Thyroid gland (tissue), 4 donors: ENCODE measurements around the gene CD9. TPM values are rescaled to one million over a fixed set of nuclear protein-coding genes. Genes with fewer than 3 reads are reported as not detected.

Experiments
- DNase-seq, 2 donors: peaks; one replicate each; pipeline ENCODE4 v3.0.0-alpha.2; 2019
- H3K27ac ChIP-seq, 3 donors: fragments of 200-600 bp; sonication (generic); 1 replicate in 2 of 3; 2 replicates in 1 of 3; pipeline ENCODE4 v1.5.1; 2016 to 2019; ENCODE audit warnings: mild to moderate bottlenecking in 1 of 3, moderate library complexity in 1 of 3
- H3K27me3 ChIP-seq: fragments of 200-600 bp; sonication (generic); one replicate; pipeline ENCODE4 v1.5.1; 2019
- H3K36me3 ChIP-seq, 2 donors: fragments of 200-600 bp; sonication (generic); one replicate each; pipeline ENCODE4 v1.5.1; 2016 to 2019
- H3K4me1 ChIP-seq, 2 donors: fragments of 200-600 bp; sonication (generic); one replicate each; pipeline ENCODE4 v1.5.1; 2017 to 2019
- H3K4me3 ChIP-seq, 3 donors: fragments of 200-600 bp; sonication (generic); replicated peaks in 1 of 3; 1 replicate in 2 of 3; 2 replicates in 1 of 3; pipeline ENCODE4 v1.5.1; 2016; ENCODE audit warnings: mild to moderate bottlenecking in 1 of 3
- H3K9me3 ChIP-seq: fragments of 200-600 bp; sonication (generic); one replicate; pipeline ENCODE4 v1.5.1; 2017
- POLR2A ChIP-seq, 2 donors: fragments of 450-650 bp; IDR thresholded peaks; one replicate each; pipeline ENCODE4 v1.6.1; 2017; ENCODE audit warnings: antibody characterized with exemption in 2 of 2, mild to moderate bottlenecking in 2 of 2, moderate library complexity in 1 of 2
- WGBS, 2 donors: methylation state at CpG; one replicate each; pipeline ENCODE4 v1.1.5; 2017; 5-methylcytosine and 5-hydroxymethylcytosine counted together
- intact Hi-C: fragments of 100-400 bp; cut with DNase I; formaldehyde crosslinking; loops from one replicate; pipeline ENCODE4 v1.15.1; 2023
- total RNA-seq, 4 donors: library from RNA; depleted of rRNA; stranded (reverse); fragments of >200 nt; gene quantifications; one replicate each; pipeline ENCODE4 v1.2.3, GENCODE V29; 2016
- TF ChIP-seq, protein P1 (sequence below), 6 experiments: fragments of 200-600 bp in 3 of 6; fragments of 450-650 bp in 3 of 6; sonication (generic) in 3 of 6; IDR thresholded peaks; one replicate each; pipeline ENCODE4 v1.5.1; 2016 to 2019; ENCODE audit warnings: antibody characterized with exemption in 6 of 6, mild to moderate bottlenecking in 2 of 6, inconsistent platforms in 1 of 6, moderate library complexity in 1 of 6

CD9 gene
- total RNA-seq, 4 donors from 2014 or later, result 367 to 494 (median 375) TPM

DNA sequence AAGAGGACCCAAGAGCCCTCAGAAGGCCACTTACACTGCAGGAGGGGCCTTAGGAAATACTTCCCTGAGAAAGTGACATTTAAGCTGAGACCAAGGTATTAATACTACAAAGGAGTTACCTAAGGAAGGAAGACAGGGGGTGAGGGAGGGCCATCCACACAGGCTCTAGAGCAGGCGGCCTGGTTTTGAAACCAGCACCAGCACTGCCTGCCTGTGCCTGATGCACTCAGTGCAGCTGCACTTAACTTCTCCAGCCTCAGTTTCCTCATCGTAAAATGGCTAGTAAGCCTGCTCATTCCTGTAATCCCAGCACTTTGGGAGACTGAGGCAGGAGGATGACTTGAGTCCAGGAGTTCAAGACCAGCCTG lies 64.8 kb downstream of the CD9 start:
- TF ChIP-seq POLR2A (IDR thresholded peaks at IDR 0.05), result no peak
- TF ChIP-seq, protein P1, sequence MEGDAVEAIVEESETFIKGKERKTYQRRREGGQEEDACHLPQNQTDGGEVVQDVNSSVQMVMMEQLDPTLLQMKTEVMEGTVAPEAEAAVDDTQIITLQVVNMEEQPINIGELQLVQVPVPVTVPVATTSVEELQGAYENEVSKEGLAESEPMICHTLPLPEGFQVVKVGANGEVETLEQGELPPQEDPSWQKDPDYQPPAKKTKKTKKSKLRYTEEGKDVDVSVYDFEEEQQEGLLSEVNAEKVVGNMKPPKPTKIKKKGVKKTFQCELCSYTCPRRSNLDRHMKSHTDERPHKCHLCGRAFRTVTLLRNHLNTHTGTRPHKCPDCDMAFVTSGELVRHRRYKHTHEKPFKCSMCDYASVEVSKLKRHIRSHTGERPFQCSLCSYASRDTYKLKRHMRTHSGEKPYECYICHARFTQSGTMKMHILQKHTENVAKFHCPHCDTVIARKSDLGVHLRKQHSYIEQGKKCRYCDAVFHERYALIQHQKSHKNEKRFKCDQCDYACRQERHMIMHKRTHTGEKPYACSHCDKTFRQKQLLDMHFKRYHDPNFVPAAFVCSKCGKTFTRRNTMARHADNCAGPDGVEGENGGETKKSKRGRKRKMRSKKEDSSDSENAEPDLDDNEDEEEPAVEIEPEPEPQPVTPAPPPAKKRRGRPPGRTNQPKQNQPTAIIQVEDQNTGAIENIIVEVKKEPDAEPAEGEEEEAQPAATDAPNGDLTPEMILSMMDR (IDR thresholded peaks at IDR 0.05), result no peak
- intact Hi-C loops, result no loop called here
- 86 to 89% methylated on average over 2 of the region's 2 CpGs for whole genome bisulfite sequencing, 2 donors
- Histone ChIP-seq H3K36me3 (no peaks in the 10 kb centered on the region), H3K4me3 (no peak overlapping the region), H3K27me3 (no peaks in the 10 kb centered on the region), H3K27ac (peak overlapping the region; percentile 65 to 86 (median 74)), H3K9me3 (no peaks in the 10 kb centered on the region), H3K4me1 (peaks cover 31 to 61% of the 10 kb centered on the region in 2 donors)
- no peak for DNase-seq

DNA sequence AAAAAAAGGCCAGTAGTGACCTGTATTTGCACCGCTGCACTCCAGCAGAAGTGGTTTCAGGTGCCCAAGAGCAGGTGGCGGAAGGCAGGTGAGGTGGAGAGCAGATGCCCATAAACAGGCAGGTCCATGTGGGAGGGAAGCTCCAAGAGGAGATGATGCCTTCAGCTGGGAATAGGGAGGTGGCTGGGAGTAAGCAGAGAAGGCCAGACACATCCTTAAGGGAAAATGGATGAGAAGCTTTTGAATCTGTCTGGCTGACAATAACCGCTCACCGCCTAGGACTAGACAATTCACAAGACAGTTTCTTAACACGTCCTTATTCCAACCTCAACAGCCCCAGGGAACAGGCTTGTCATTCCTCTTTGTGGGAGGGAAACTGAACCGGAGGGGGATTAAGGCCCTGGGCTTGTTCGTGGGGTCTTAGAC lies 66.4 kb downstream of the CD9 start:
- Histone ChIP-seq H3K36me3 (no peaks in the 10 kb centered on the region), H3K27me3 (no peaks in the 10 kb centered on the region), H3K4me1 (peaks cover 31 to 61% of the 10 kb centered on the region in 2 donors), H3K27ac (peak overlapping the region; percentile 86 to 94 (median 93)), H3K9me3 (no peaks in the 10 kb centered on the region), H3K4me3 (no peak overlapping the region)
- TF ChIP-seq, protein P1 (IDR thresholded peaks at IDR 0.05), result no peak
- TF ChIP-seq POLR2A (IDR thresholded peaks at IDR 0.05), result peak in 1 of 2 donors; percentile 45
- DNase-seq, result peak; percentile 92 to 93
- intact Hi-C loops, result no loop called here
- 63 to 64% methylated on average over 7 of the region's 7 CpGs for WGBS, 2 donors

DNA sequence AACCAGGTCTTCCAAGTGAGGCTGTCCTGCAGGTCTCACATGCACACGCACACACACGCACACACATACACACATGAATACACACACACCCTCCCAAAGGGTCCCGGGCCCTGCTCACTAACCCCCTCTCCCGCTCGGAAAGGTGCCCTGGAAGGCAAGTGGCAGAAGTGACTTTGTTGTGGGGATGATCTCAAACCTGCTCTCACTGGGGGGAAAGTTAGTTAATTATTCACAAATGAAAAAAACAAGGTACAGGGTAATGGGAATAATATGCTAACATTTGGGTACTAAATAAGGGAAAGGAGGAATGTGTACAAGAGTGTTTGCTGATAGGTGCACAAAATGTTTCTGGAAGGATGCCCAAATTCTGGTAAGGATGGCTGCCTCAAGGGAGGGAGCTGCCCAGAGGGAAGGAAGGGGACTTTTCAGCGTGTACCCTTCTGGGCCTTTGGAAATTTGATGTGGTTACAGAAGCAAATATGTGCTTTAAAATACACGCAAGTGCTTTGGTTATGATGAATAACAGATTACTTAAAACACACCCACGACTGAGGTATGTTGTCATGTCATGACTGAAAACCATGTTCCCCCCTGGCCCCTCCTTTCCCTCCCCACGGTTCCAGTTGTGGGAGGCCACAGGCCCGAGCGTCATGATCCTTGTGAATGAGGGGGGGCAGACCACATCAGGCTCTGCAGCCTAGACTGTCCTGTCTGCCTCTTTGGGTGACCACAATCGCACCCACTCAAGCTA lies 66.9 kb downstream of the CD9 start:
- no peaks in the 10 kb centered on the region for H3K27me3 ChIP-seq
- 51 to 55% methylated on average over 12 of the region's 12 CpGs for WGBS, 2 donors
- peak overlapping the region; percentile 86 to 94 (median 93) for H3K27ac ChIP-seq
- no peaks in the 10 kb centered on the region for H3K36me3 ChIP-seq
- TF ChIP-seq, protein P1 (IDR thresholded peaks at IDR 0.05), result peak in 1 of 6 experiments; percentile 4
- peak in 1 of 2 donors; percentile 40 for TF ChIP-seq POLR2A (IDR thresholded peaks at IDR 0.05)
- intact Hi-C loops, result no loop called here
- peak; percentile 57 to 61 for DNase-seq
- H3K4me1 ChIP-seq, result peaks cover 32 to 65% of the 10 kb centered on the region in 2 donors
- no peak overlapping the region for H3K4me3 ChIP-seq
- H3K9me3 ChIP-seq, result no peaks in the 10 kb centered on the region

DNA sequence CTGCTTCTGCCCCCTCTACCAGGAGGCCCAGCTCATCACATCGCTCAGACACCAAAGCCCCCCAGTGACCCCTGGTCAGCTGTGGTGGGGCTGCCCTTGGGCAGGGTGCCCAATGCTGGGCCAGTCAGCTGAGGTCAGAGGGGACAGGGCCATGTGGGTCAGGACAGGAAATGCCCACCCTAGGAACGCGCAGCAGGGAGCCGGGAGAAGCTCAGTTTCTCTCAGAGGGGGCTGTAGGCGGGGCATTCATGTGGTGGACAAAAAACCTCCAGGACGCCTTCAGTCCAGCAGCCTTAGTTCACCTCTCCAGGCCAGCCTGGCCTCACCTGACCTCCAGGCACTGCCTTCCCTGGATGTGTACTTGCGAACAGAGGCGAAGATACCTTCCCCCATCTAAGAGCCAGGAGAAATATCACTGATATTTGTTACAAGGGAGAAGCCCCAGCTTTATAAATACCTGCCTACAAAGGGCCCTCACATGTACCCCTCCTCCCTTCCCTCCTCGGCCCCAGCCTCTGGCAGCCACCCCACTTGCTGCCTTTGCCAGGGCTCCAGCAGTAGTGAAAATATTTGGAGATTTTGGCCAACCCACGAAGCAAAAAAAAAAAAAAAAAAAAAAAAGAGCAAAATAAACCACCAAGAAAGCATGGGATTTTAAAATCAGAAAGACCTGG lies 68.4 kb downstream of the CD9 start:
- WGBS, 2 donors, result 63 to 68% methylated on average over 9 to 10 of the region's 10 CpGs
- TF ChIP-seq, protein P1 (IDR thresholded peaks at IDR 0.05), result no peak
- TF ChIP-seq POLR2A (IDR thresholded peaks at IDR 0.05), result peak in 1 of 2 donors; percentile 14
- Histone ChIP-seq H3K27ac (peak overlapping the region; percentile 86 to 94 (median 93)), H3K9me3 (no peaks in the 10 kb centered on the region), H3K27me3 (no peaks in the 10 kb centered on the region), H3K36me3 (no peaks in the 10 kb centered on the region), H3K4me1 (peaks cover 45 to 74% of the 10 kb centered on the region in 2 donors), H3K4me3 (no peak overlapping the region)
- DNase-seq, result peak; percentile 89 to 91
- intact Hi-C loops, result no loop called here

DNA sequence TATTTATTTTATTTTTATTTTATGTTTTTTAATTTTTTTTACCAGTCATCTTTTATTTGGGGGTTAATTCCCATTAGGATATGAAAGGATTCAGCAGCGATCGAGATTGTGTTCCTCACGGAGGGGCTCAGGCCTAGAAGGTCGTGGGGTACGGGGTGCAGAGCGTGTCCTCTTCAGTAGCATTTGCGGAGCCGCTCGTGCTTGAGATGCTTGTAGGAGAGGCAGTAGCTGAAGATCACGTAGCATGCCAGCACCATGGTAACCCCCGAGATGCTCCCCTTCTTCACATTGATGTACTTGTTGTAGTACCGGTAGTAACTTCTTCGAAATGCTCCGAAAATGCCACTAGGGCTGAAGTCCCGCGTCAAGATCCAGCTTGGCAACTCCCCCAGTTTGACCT lies 69.8 kb downstream of the CD9 start:
- Histone ChIP-seq H3K36me3 (no peaks in the 10 kb centered on the region), H3K4me3 (no peak overlapping the region), H3K27me3 (no peaks in the 10 kb centered on the region), H3K27ac (peak overlapping the region in 2 of 3 donors; percentile 93 to 94), H3K9me3 (no peaks in the 10 kb centered on the region), H3K4me1 (peaks cover 41 to 75% of the 10 kb centered on the region in 2 donors)
- DNase-seq, result no peak
- 96 to 97% methylated on average over 16 of the region's 16 CpGs for WGBS, 2 donors
- intact Hi-C loops, result no loop called here
- TF ChIP-seq, protein P1 (IDR thresholded peaks at IDR 0.05), result no peak
- TF ChIP-seq POLR2A (IDR thresholded peaks at IDR 0.05), result no peak
